Measurements from ENCODE around the gene CYFIP2.
"Not testable (repeated sequence)": the region's sequence is repeated elsewhere in the genome, so short reads cannot be mapped to it uniquely, and the experiment has no call there.

Gene CYFIP2

DNA sequence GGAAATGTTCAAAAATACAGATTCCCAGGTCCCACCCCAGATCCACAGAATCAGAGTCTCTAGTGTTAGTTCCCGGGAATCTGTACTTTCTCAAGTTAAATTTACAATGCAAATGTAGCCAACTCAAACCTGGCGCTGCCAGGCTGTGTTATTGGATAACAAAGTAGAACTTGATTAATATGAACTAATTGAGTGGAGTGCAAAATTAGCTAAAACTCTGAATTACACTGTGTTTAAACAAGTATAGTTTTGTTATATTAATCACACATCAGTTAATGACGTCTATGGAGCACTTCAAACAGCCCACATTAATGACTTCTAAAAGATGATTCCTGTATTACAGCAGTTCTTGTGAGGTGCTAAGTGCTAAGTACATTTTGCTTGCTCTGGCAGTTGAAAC, 32.4 kb upstream of the CYFIP2 start:
- H3K79me2 ChIP-seq (ENCODE audit: control insufficient read depth, insufficient read depth, low read length, unreplicated experiment): no peaks in the 10 kb centered on the region
- H3K27me3 ChIP-seq (ENCODE audit: insufficient read depth, low read length): no peaks in the 10 kb centered on the region; the same call in none of the 2 replicates
- no peak overlapping the region for H3K27ac ChIP-seq (ENCODE audit: low read depth, low read length)
- H3K36me3 ChIP-seq (ENCODE audit: insufficient read depth, low read length): no peaks in the 10 kb centered on the region
- H3K4me1 ChIP-seq (ENCODE audit: control insufficient read depth, insufficient read depth, low read length, unreplicated experiment): no peaks in the 10 kb centered on the region
- H3K4me3 ChIP-seq (ENCODE audit: low read depth, low read length): no peak overlapping the region
- H2AFZ ChIP-seq (ENCODE audit: low read length, unreplicated experiment): no peak overlapping the region

DNA sequence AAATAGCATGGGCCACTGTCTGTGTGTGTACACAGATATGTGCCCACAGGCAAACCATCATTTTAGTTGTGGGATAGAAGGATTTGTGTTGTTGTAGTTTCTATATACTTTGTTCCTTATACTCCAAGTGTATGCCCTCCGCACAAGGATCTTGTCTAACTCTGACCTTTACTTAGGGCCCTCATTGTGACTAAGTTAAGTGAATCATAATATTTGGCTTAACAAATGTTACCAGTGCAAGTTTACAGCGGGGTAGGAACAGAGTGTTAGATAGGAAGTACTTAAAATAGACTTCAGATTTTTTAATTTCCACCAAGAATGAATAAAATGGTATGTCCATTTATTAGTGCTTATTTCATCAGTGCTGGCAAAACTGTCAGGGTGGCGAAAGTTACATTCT, 29.5 kb upstream of the CYFIP2 start:
- H3K79me2 ChIP-seq (ENCODE audit: control insufficient read depth, insufficient read depth, low read length, unreplicated experiment): no peaks in the 10 kb centered on the region
- no peak overlapping the region for H3K27ac ChIP-seq (ENCODE audit: low read depth, low read length)
- peaks cover 19% of the 10 kb centered on the region for H3K27me3 ChIP-seq (ENCODE audit: insufficient read depth, low read length)
- no peak overlapping the region for H3K4me3 ChIP-seq (ENCODE audit: low read depth, low read length)
- no peak overlapping the region for H2AFZ ChIP-seq (ENCODE audit: low read length, unreplicated experiment)
- no peaks in the 10 kb centered on the region for H3K36me3 ChIP-seq (ENCODE audit: insufficient read depth, low read length)
- no peaks in the 10 kb centered on the region for H3K4me1 ChIP-seq (ENCODE audit: control insufficient read depth, insufficient read depth, low read length, unreplicated experiment)

DNA sequence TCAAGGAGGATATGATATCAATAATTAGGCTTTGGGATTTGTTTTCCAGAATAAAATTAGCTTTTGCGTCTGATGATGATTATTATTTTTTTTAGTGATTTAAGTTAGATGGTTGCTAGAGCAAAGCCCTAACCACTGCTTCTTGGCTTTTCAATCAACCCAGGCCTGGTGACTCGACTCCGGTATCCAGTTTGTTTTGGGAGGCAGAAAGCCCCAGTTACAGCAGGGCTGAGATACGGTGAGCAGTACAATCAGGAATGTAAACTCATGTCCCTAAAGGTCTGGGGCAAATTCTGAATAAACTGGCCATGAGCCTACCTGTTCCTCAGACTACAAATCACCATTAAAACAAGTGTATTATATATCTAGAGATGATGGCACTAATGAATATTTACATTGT, 24.4 kb upstream of the CYFIP2 start:
- H2AFZ ChIP-seq (ENCODE audit: low read length, unreplicated experiment): no peak overlapping the region
- no peaks in the 10 kb centered on the region for H3K36me3 ChIP-seq (ENCODE audit: insufficient read depth, low read length)
- no peaks in the 10 kb centered on the region for H3K79me2 ChIP-seq (ENCODE audit: control insufficient read depth, insufficient read depth, low read length, unreplicated experiment)
- H3K4me3 ChIP-seq (ENCODE audit: low read depth, low read length): no peak overlapping the region
- no peak overlapping the region for H3K27ac ChIP-seq (ENCODE audit: low read depth, low read length)
- H3K4me1 ChIP-seq (ENCODE audit: control insufficient read depth, insufficient read depth, low read length, unreplicated experiment): no peaks in the 10 kb centered on the region
- peaks cover 26% of the 10 kb centered on the region for H3K27me3 ChIP-seq (ENCODE audit: insufficient read depth, low read length)

- not testable (repeated sequence) for H3K36me3 ChIP-seq (ENCODE audit: insufficient read depth, low read length); H3K4me1 ChIP-seq (ENCODE audit: control insufficient read depth, insufficient read depth, low read length, unreplicated experiment); H3K79me2 ChIP-seq (ENCODE audit: control insufficient read depth, insufficient read depth, low read length, unreplicated experiment); H3K27ac ChIP-seq (ENCODE audit: low read depth, low read length); H2AFZ ChIP-seq (ENCODE audit: low read length, unreplicated experiment); H3K4me3 ChIP-seq (ENCODE audit: low read depth, low read length)
- H3K27me3 ChIP-seq (ENCODE audit: insufficient read depth, low read length): peaks cover 14% of the 10 kb centered on the region
These were observed 21.2 kb upstream of the CYFIP2 start for GRCh38 chr5:157244704-157245103.

DNA sequence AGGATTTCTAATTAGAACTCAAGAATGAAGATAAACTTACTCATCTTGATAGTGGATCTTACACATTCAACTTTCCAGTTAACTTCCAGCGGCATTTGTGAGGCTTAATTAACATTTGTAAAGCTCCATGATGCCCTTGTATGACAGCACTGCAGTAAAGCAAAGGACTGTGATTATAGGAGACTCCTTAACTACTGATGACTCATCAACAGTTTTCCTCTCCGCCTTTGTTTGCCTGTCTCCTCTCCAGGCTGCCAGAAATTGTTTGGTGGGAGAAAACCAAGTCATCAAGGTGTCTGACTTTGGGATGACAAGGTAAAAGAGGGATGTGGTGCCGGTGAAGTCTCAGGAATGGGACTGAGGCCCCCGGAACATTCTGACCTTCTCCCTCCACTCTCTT, 20.4 kb upstream of the CYFIP2 start:
- H2AFZ ChIP-seq (ENCODE audit: low read length, unreplicated experiment): no peak overlapping the region
- no peak overlapping the region for H3K4me3 ChIP-seq (ENCODE audit: low read depth, low read length)
- no peaks in the 10 kb centered on the region for H3K4me1 ChIP-seq (ENCODE audit: control insufficient read depth, insufficient read depth, low read length, unreplicated experiment)
- no peak overlapping the region for H3K27ac ChIP-seq (ENCODE audit: low read depth, low read length)
- H3K27me3 ChIP-seq (ENCODE audit: insufficient read depth, low read length): peaks cover 6% of the 10 kb centered on the region; the same call in 1 of the 2 replicates
- H3K36me3 ChIP-seq (ENCODE audit: insufficient read depth, low read length): no peaks in the 10 kb centered on the region
- H3K79me2 ChIP-seq (ENCODE audit: control insufficient read depth, insufficient read depth, low read length, unreplicated experiment): no peaks in the 10 kb centered on the region

- Histone ChIP-seq H3K36me3 (ENCODE audit: insufficient read depth, low read length) (no peaks in the 10 kb centered on the region), H3K4me3 (ENCODE audit: low read depth, low read length) (no peak overlapping the region), H2AFZ (ENCODE audit: low read length, unreplicated experiment) (no peak overlapping the region)
These were observed 20.0 kb upstream of the CYFIP2 start for GRCh38 chr5:157245886-157246285.

GRCh38 chr5:157247267-157247666, 18.7 kb upstream of the CYFIP2 start:
- no peak overlapping the region for H3K4me3 ChIP-seq (ENCODE audit: low read depth, low read length)
- H3K27ac ChIP-seq (ENCODE audit: low read depth, low read length): no peak overlapping the region
- H2AFZ ChIP-seq (ENCODE audit: low read length, unreplicated experiment): no peak overlapping the region
- no peaks in the 10 kb centered on the region for H3K36me3 ChIP-seq (ENCODE audit: insufficient read depth, low read length)
- no peaks in the 10 kb centered on the region for H3K4me1 ChIP-seq (ENCODE audit: control insufficient read depth, insufficient read depth, low read length, unreplicated experiment)
- peaks cover 3% of the 10 kb centered on the region for H3K27me3 ChIP-seq (ENCODE audit: insufficient read depth, low read length)
- H3K79me2 ChIP-seq (ENCODE audit: control insufficient read depth, insufficient read depth, low read length, unreplicated experiment): no peaks in the 10 kb centered on the region

More at GRCh38 chr5:157245886-157246285, 20.0 kb upstream of the CYFIP2 start:
- no peaks in the 10 kb centered on the region for H3K79me2 ChIP-seq (ENCODE audit: control insufficient read depth, insufficient read depth, low read length, unreplicated experiment)
- H3K27ac ChIP-seq (ENCODE audit: low read depth, low read length): no peak overlapping the region
- H3K4me1 ChIP-seq (ENCODE audit: control insufficient read depth, insufficient read depth, low read length, unreplicated experiment): no peaks in the 10 kb centered on the region
- H3K27me3 ChIP-seq (ENCODE audit: insufficient read depth, low read length): peaks cover 6% of the 10 kb centered on the region

DNA sequence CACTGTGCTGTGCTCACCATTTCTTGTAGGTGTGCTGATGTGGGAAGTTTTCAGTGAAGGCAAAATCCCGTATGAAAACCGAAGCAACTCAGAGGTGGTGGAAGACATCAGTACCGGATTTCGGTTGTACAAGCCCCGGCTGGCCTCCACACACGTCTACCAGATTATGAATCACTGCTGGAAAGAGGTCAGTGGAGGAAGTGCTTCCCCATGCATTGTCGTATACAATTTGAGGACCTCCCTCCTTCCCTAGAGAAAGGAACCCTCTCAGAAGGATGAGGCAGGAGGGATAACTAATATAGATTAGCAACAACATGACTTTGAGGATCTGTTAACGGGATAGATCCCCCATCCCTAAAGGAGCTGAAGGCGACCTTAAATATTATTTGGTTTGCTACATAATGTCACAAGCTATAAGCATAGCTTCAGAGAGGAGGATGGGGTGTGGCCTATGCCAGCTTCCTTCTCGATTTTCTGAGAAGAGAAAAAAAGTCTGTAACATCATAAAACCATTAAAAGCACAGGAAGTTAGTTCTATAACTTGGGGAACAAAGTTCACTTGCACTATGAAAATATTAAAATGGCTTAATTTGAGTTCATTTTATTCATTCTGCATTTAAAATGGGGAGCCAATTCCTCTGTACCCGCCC, 17.0 kb upstream of the CYFIP2 start:
- H3K79me2 ChIP-seq (ENCODE audit: control insufficient read depth, insufficient read depth, low read length, unreplicated experiment): no peaks in the 10 kb centered on the region
- H3K4me3 ChIP-seq (ENCODE audit: low read depth, low read length): no peak overlapping the region
- no peak overlapping the region for H3K27ac ChIP-seq (ENCODE audit: low read depth, low read length)
- no peaks in the 10 kb centered on the region for H3K4me1 ChIP-seq (ENCODE audit: control insufficient read depth, insufficient read depth, low read length, unreplicated experiment)
- no peak overlapping the region for H2AFZ ChIP-seq (ENCODE audit: low read length, unreplicated experiment)
- no peaks in the 10 kb centered on the region for H3K36me3 ChIP-seq (ENCODE audit: insufficient read depth, low read length)
- no peaks in the 10 kb centered on the region; the same call in none of the 2 replicates for H3K27me3 ChIP-seq (ENCODE audit: insufficient read depth, low read length)

DNA sequence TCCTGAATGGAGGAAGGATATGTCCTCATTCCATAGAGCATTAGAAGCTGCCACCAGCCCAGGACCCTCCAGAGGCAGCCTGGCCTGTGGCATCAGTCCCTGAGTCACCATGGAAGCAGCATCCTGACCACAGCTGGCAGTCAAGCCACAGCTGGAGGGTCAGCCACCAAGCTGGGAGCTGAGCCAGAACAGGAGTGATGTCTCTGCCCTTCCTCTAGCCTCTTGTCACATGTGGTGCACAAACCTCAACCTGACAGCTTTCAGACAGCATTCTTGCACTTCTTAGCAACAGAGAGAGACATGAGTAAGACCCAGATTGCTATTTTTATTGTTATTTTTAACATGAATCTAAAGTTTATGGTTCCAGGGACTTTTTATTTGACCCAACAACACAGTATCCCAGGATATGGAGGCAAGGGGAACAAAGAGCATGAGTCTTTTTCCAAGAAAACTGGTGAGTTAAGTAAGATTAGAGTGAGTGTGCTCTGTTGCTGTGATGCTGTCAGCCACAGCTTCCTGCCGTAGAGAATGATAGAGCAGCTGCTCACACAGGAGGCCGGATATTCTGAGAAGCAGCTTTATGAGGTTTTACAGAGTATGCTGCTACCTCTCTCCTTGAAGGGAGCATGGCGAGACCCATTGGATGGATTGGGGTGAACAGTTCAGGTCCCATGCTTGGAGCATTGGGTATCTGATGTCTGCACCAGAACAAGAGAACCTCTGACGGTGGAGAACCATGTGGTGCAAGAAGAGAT, 13.0 kb upstream of the CYFIP2 start:
- Histone ChIP-seq H3K79me2 (ENCODE audit: control insufficient read depth, insufficient read depth, low read length, unreplicated experiment) (no peaks in the 10 kb centered on the region), H2AFZ (ENCODE audit: low read length, unreplicated experiment) (no peak overlapping the region), H3K36me3 (ENCODE audit: insufficient read depth, low read length) (no peaks in the 10 kb centered on the region), H3K27me3 (ENCODE audit: insufficient read depth, low read length) (peaks cover 17% of the 10 kb centered on the region), H3K4me3 (ENCODE audit: low read depth, low read length) (no peak overlapping the region), H3K27ac (ENCODE audit: low read depth, low read length) (no peak overlapping the region), H3K4me1 (ENCODE audit: control insufficient read depth, insufficient read depth, low read length, unreplicated experiment) (no peaks in the 10 kb centered on the region)

DNA sequence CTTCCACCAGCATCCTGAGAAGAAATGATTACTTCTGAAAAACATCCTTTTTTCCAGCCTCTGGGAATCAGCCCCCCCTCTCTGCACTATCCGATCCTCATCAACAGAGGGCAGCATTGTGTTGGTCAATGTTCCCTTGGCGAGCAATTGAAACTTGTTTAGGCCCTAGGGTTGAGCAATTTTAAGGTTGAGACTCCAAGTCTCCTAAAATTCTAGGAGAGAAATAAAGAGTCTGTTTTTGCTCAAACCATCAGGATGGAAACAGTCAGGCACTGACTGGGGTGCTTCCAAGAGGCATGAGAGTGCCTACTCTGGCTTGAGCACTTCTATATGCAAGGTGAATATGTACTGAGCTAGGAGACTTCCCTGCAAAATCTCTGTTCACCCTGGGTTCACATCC, 12.4 kb upstream of the CYFIP2 start:
- no peaks in the 10 kb centered on the region for H3K4me1 ChIP-seq (ENCODE audit: control insufficient read depth, insufficient read depth, low read length, unreplicated experiment)
- H2AFZ ChIP-seq (ENCODE audit: low read length, unreplicated experiment): no peak overlapping the region
- H3K36me3 ChIP-seq (ENCODE audit: insufficient read depth, low read length): no peaks in the 10 kb centered on the region
- H3K79me2 ChIP-seq (ENCODE audit: control insufficient read depth, insufficient read depth, low read length, unreplicated experiment): no peaks in the 10 kb centered on the region
- H3K4me3 ChIP-seq (ENCODE audit: low read depth, low read length): no peak overlapping the region
- peaks cover 17% of the 10 kb centered on the region for H3K27me3 ChIP-seq (ENCODE audit: insufficient read depth, low read length)
- no peak overlapping the region for H3K27ac ChIP-seq (ENCODE audit: low read depth, low read length)

DNA sequence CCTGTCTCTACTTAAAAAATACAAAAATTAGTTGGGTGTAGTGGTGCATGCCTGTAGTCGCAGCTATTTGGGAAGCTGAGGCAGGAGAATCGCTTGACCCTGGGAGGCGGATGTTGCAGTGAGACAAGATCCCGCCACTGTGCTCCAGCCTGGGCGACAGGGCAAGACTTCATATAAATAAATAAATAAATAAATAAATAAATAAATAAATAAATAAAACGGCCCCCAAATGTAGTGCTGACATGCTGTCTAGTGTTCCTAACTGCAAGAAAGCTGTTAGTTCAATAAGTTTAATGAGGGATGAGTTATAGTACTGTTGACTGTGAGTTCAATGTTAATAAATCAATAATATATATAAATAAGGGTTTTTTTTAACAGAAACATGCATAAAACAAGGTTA, 7.5 kb upstream of the CYFIP2 start:
- H3K36me3 ChIP-seq (ENCODE audit: insufficient read depth, low read length): no peaks in the 10 kb centered on the region
- no peaks in the 10 kb centered on the region for H3K79me2 ChIP-seq (ENCODE audit: control insufficient read depth, insufficient read depth, low read length, unreplicated experiment)
- no peak overlapping the region for H3K4me3 ChIP-seq (ENCODE audit: low read depth, low read length)
- no peak overlapping the region for H2AFZ ChIP-seq (ENCODE audit: low read length, unreplicated experiment)
- H3K27me3 ChIP-seq (ENCODE audit: insufficient read depth, low read length): peaks cover 56% of the 10 kb centered on the region
- H3K27ac ChIP-seq (ENCODE audit: low read depth, low read length): no peak overlapping the region
- H3K4me1 ChIP-seq (ENCODE audit: control insufficient read depth, insufficient read depth, low read length, unreplicated experiment): no peaks in the 10 kb centered on the region

Data from ACC112 (cell line).